Astrocyte (in vitro differentiated cells and primary cell): ENCODE measurements around the gene METRNL. TPM values are rescaled to one million over a fixed set of nuclear protein-coding genes. Genes with fewer than 3 reads are reported as not detected.

ENCODE experiments used
- DNase-seq: peaks from one replicate; pipeline ENCODE4 v3.0.0-alpha.2; 2010; ENCODE audit warnings: low read depth
- FAIRE-seq: peaks from 2 replicates; lab custom pipeline; 2011; peaks lifted over from hg19 to GRCh38; lab: Jason Lieb, UNC
- H2AFZ ChIP-seq: 2 replicates; pipeline ENCODE4 v1.6.0; 2012; ENCODE audit warnings: low read depth, low read length, inconsistent platforms
- H3K27ac ChIP-seq: 2 replicates; pipeline ENCODE4 v1.5.1; 2011; ENCODE audit warnings: low read depth, low read length, inconsistent platforms
- H3K27me3 ChIP-seq: 2 replicates; pipeline ENCODE4 v1.6.0; 2011; ENCODE audit warnings: low read length, inconsistent platforms; ENCODE audit not compliant: insufficient read depth
- H3K36me3 ChIP-seq: 2 replicates; pipeline ENCODE4 v1.5.1; 2011; ENCODE audit warnings: low read length, inconsistent platforms; ENCODE audit not compliant: insufficient read depth
- H3K4me1 ChIP-seq: 2 replicates; pipeline ENCODE4 v1.5.1; 2011; ENCODE audit warnings: low read length, inconsistent platforms; ENCODE audit not compliant: insufficient read depth
- H3K4me2 ChIP-seq: 2 replicates; pipeline ENCODE4 v1.6.0; 2012; ENCODE audit warnings: low read length, inconsistent platforms
- H3K4me3 ChIP-seq: 2 replicates; pipeline ENCODE4 v1.5.1; 2011; ENCODE audit warnings: low read depth, mild to moderate bottlenecking, low read length, inconsistent platforms; ENCODE audit not compliant: insufficient read depth
- H3K79me2 ChIP-seq: 2 replicates; pipeline ENCODE4 v1.6.0; 2012; ENCODE audit warnings: mild to moderate bottlenecking, low read length, inconsistent platforms; ENCODE audit not compliant: insufficient read depth
- H3K9ac ChIP-seq: 2 replicates; pipeline ENCODE4 v1.6.0; 2012; ENCODE audit warnings: mild to moderate bottlenecking, low read length, inconsistent platforms
- H3K9me3 ChIP-seq: 2 replicates; pipeline ENCODE4 v1.5.1; 2012; ENCODE audit warnings: low read depth, mild to moderate bottlenecking, low read length, inconsistent platforms; ENCODE audit not compliant: insufficient read depth
- H4K20me1 ChIP-seq: 2 replicates; pipeline ENCODE4 v1.6.0; 2012; ENCODE audit warnings: low read length, inconsistent platforms; ENCODE audit not compliant: insufficient read depth
- H3K27ac Mint-ChIP-seq: one replicate; pipeline ENCODE4 v1.8.0; 2021; ENCODE audit warnings: mild to moderate bottlenecking, mixed read lengths; ENCODE audit not compliant: unreplicated experiment
- H3K27me3 Mint-ChIP-seq: one replicate; pipeline ENCODE4 v1.8.0; 2021; ENCODE audit warnings: low read depth, mixed read lengths; ENCODE audit not compliant: unreplicated experiment
- H3K36me3 Mint-ChIP-seq: one replicate; pipeline ENCODE4 v1.8.0; 2021; ENCODE audit warnings: low read depth, mixed read lengths; ENCODE audit not compliant: unreplicated experiment
- H3K4me1 Mint-ChIP-seq: one replicate; pipeline ENCODE4 v1.8.0; 2021; ENCODE audit warnings: low read depth, mixed read lengths; ENCODE audit not compliant: unreplicated experiment
- H3K4me3 Mint-ChIP-seq: one replicate; pipeline ENCODE4 v1.8.0; 2021; ENCODE audit warnings: mild to moderate bottlenecking, moderate library complexity, mixed read lengths; ENCODE audit not compliant: unreplicated experiment
- H3K9me3 Mint-ChIP-seq: one replicate; pipeline ENCODE4 v1.8.0; 2021; ENCODE audit warnings: mild to moderate bottlenecking, mixed read lengths; ENCODE audit not compliant: unreplicated experiment
- EZH2 ChIP-seq: IDR thresholded peaks from 2 replicates; pipeline ENCODE4 v1.6.1; 2012; ENCODE audit warnings: mild to moderate bottlenecking, low read length, inconsistent platforms; ENCODE audit not compliant: insufficient read depth
- total RNA-seq: library from RNA; stranded (reverse); gene quantifications from 2 replicates; pipeline ENCODE4 v1.2.1, GENCODE V29; 2021
- TF ChIP-seq, protein P1 (sequence below): IDR thresholded peaks from 2 replicates; pipeline ENCODE4 v1.5.1; 2011; ENCODE audit warnings: low read depth, mild to moderate bottlenecking, inconsistent platforms, low read length, moderate library complexity; ENCODE audit not compliant: insufficient read depth

Gene METRNL
- total RNA-seq, 1 donor from 2014 or later: 36.7 TPM

DNA sequence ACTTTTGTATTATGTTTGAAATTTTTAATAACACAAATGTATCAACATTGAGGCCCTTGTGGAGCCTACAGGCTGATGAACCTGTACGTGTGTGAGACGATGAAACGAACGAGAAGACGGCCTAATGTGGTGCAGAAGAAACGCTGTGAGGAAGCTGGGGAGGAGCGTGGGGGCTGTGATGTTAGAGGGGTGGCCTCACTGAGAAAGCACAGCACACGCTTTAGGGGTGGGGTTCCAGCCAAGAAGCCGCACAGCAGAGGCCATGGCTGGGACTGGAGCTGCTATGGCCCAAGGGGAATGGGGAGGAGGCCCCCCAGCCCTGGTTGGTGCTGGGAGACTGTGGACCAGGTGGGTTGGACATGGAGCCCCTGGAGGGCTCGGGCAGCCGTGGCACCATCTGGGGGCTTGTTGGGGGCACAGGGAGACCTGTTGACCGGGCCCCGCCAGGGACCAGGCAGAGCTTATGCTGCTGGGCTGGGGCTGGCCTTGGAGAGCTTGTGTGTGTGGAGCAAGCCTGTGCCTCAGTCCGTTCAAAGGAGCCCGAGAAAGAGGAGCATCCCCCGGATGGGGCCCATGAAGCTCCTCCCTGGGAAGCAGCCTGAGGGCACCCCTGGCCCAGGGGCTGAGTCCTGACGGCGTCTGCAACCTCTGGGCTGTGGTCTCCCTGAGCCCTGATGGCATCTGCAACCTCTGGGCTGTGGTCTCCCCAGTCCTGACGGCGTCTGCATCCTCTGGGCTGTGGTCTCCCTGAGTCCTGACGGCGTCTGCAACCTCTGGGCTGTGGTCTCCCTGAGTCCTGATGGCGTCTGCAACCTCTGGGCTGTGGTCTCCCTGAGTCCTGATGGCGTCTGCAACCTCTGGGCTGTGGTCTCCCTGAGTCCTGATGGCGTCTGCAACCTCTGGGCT is 44.7 kb downstream of the METRNL start:
- H3K36me3 ChIP-seq: no peaks in the 10 kb centered on the region
- no peaks in the 10 kb centered on the region for H3K79me2 ChIP-seq
- no peaks in the 10 kb centered on the region for H4K20me1 ChIP-seq
- no peak overlapping the region for H3K27ac ChIP-seq
- no peak overlapping the region for H3K9ac ChIP-seq
- DNase-seq: no peak
- no peak overlapping the region for H3K4me2 ChIP-seq
- no peaks in the 10 kb centered on the region for H3K4me1 ChIP-seq
- H3K4me3 Mint-ChIP-seq: no peak overlapping the region
- H3K9me3 Mint-ChIP-seq: peaks cover 9% of the 10 kb centered on the region
- peaks cover 16% of the 10 kb centered on the region for H3K27me3 ChIP-seq
- no peak overlapping the region for H2AFZ ChIP-seq
- peaks cover 65% of the 10 kb centered on the region for H3K27me3 Mint-ChIP-seq
- H3K4me1 Mint-ChIP-seq: peaks cover 3% of the 10 kb centered on the region
- H3K27ac Mint-ChIP-seq: no peak overlapping the region
- H3K9me3 ChIP-seq: no peaks in the 10 kb centered on the region
- no peak for TF ChIP-seq EZH2
- TF ChIP-seq, protein P1, sequence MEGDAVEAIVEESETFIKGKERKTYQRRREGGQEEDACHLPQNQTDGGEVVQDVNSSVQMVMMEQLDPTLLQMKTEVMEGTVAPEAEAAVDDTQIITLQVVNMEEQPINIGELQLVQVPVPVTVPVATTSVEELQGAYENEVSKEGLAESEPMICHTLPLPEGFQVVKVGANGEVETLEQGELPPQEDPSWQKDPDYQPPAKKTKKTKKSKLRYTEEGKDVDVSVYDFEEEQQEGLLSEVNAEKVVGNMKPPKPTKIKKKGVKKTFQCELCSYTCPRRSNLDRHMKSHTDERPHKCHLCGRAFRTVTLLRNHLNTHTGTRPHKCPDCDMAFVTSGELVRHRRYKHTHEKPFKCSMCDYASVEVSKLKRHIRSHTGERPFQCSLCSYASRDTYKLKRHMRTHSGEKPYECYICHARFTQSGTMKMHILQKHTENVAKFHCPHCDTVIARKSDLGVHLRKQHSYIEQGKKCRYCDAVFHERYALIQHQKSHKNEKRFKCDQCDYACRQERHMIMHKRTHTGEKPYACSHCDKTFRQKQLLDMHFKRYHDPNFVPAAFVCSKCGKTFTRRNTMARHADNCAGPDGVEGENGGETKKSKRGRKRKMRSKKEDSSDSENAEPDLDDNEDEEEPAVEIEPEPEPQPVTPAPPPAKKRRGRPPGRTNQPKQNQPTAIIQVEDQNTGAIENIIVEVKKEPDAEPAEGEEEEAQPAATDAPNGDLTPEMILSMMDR: no peak
- H3K4me3 ChIP-seq: no peak overlapping the region
- FAIRE-seq: no peak
- peaks cover 4% of the 10 kb centered on the region for H3K36me3 Mint-ChIP-seq

GRCh38 chr17:83124871-83125514 is 45.6 kb downstream of the METRNL start:
- H3K27me3 Mint-ChIP-seq: peaks cover 59% of the 10 kb centered on the region
- Histone ChIP-seq H3K4me1 (no peaks in the 10 kb centered on the region), H4K20me1 (no peaks in the 10 kb centered on the region), H3K79me2 (no peaks in the 10 kb centered on the region), H3K9me3 (no peaks in the 10 kb centered on the region), H2AFZ (no peak overlapping the region), H3K27me3 (peaks cover 16% of the 10 kb centered on the region), H3K4me3 (no peak overlapping the region), H3K9ac (no peak overlapping the region), H3K4me2 (no peak overlapping the region), H3K36me3 (no peaks in the 10 kb centered on the region), H3K27ac (no peak overlapping the region)
- TF ChIP-seq, protein P1: no peak
- TF ChIP-seq EZH2: no peak
- peaks cover 3% of the 10 kb centered on the region for H3K4me1 Mint-ChIP-seq
- FAIRE-seq (no peak), DNase-seq (no peak)
- H3K27ac Mint-ChIP-seq: no peak overlapping the region
- H3K36me3 Mint-ChIP-seq: peaks cover 4% of the 10 kb centered on the region
- H3K4me3 Mint-ChIP-seq: no peak overlapping the region
- peaks cover 9% of the 10 kb centered on the region for H3K9me3 Mint-ChIP-seq
